ENCODE data around the gene DUSP3. TPM values are rescaled to one million over a fixed set of nuclear protein-coding genes. Genes with fewer than 3 reads are reported as not detected.

DUSP3 gene
- total RNA-seq, 1 donor from 2014 or later = 36.4 TPM

DNA sequence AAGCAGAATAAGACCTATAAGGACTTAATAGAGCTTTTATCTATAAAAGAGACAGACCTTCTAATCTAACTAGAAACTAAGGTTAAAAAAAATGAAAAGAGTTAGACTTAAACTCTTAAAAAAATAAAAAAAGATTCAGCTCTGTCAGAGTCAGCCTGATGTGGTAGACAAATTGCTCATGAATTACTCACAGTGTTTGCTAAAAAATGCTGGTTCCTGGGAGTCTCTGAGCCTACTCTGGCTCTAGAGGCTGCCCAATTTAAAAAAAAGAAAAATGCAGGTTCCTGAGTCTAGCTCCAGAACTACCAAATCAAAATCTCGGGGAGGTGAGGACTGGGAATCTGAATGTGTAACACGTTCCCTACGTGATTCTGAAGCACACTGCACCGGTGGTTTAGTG is 38.2 kb downstream of the DUSP3 start:
- Mint-ChIP-seq H3K36me3 (ENCODE audit: unreplicated experiment) (no peaks in the 10 kb centered on the region), H3K27me3 (ENCODE audit: unreplicated experiment) (no peaks in the 10 kb centered on the region), H3K4me1 (ENCODE audit: unreplicated experiment) (peaks cover 23% of the 10 kb centered on the region), H3K27ac (ENCODE audit: unreplicated experiment) (no peak overlapping the region), H3K9me3 (ENCODE audit: unreplicated experiment) (no peaks in the 10 kb centered on the region), H3K4me3 (ENCODE audit: unreplicated experiment) (no peak overlapping the region)
- TF ChIP-seq, protein P1, sequence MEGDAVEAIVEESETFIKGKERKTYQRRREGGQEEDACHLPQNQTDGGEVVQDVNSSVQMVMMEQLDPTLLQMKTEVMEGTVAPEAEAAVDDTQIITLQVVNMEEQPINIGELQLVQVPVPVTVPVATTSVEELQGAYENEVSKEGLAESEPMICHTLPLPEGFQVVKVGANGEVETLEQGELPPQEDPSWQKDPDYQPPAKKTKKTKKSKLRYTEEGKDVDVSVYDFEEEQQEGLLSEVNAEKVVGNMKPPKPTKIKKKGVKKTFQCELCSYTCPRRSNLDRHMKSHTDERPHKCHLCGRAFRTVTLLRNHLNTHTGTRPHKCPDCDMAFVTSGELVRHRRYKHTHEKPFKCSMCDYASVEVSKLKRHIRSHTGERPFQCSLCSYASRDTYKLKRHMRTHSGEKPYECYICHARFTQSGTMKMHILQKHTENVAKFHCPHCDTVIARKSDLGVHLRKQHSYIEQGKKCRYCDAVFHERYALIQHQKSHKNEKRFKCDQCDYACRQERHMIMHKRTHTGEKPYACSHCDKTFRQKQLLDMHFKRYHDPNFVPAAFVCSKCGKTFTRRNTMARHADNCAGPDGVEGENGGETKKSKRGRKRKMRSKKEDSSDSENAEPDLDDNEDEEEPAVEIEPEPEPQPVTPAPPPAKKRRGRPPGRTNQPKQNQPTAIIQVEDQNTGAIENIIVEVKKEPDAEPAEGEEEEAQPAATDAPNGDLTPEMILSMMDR (IDR thresholded peaks at IDR 0.05) = no peak
- DNase-seq (ENCODE audit: extremely low spot score, unreplicated experiment) = no peak

DNA sequence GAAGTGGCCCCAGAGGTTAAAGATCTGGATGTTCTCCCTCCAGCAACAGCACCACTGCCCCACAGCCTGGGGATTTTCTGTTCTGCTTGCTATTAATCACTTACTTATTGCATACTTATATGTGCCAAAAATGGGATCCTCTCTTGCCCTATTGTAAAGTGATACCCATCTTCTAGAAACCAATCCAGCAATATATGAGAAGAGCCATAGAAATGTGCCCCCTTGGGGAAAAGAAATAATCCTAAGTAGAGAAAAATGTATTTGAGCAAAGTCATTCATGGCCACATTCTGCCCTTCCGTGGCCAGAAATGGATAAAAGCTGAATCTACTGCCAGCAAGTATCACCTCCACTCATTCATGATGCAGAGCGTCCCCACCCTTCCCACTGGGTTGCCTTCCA is 41.1 kb downstream of the DUSP3 start:
- Mint-ChIP-seq H3K27me3 (ENCODE audit: unreplicated experiment) (no peaks in the 10 kb centered on the region), H3K9me3 (ENCODE audit: unreplicated experiment) (no peaks in the 10 kb centered on the region), H3K36me3 (ENCODE audit: unreplicated experiment) (no peaks in the 10 kb centered on the region), H3K27ac (ENCODE audit: unreplicated experiment) (no peak overlapping the region), H3K4me3 (ENCODE audit: unreplicated experiment) (no peak overlapping the region), H3K4me1 (ENCODE audit: unreplicated experiment) (peaks cover 16% of the 10 kb centered on the region)
- no peak for DNase-seq (ENCODE audit: extremely low spot score, unreplicated experiment)
- TF ChIP-seq, protein P1 (IDR thresholded peaks at IDR 0.05) = no peak

DNA sequence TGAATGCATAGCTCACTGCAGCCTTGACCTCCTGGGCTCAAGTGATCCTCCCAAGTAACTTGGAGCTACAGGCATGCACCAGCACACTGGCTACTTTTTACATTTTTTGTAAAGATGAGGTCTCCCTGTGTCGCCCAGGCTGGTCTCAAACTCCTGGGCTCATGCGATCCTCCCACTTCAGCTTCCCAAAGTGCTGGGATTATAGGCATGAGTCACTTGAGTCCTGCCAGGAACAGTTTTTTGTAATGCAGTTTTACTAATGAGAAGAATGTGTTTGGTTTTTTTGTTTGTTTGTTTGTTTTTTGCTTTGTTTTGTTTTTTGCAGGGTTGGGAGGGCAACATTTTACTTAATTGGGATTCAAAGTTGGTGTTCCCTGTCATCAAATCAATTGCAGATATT is 42.4 kb downstream of the DUSP3 start:
- Mint-ChIP-seq H3K36me3 (ENCODE audit: unreplicated experiment) (no peaks in the 10 kb centered on the region), H3K27ac (ENCODE audit: unreplicated experiment) (no peak overlapping the region), H3K9me3 (ENCODE audit: unreplicated experiment) (no peaks in the 10 kb centered on the region), H3K4me3 (ENCODE audit: unreplicated experiment) (no peak overlapping the region), H3K4me1 (ENCODE audit: unreplicated experiment) (peaks cover 17% of the 10 kb centered on the region), H3K27me3 (ENCODE audit: unreplicated experiment) (no peaks in the 10 kb centered on the region)
- DNase-seq (ENCODE audit: extremely low spot score, unreplicated experiment) = no peak
- TF ChIP-seq, protein P1 (IDR thresholded peaks at IDR 0.05) = no peak

DNA sequence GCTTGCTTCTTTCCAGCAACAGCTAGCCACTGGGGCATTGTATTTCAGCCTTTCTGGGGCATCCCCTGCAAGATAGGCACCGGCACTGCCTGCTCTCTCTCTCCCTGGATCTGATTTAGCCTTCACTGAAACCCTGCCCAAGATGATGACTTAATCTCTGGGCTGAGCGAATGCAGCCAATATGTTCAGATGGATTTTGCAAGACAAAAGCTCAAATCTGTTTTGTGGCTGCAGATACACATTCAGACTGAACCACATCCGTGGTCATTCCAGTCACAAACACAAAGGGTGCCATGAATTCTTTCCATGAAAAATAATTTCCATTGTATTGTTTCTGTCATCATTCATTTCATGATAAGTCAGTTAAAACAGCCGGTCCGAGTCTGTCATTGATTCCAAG is 44.4 kb downstream of the DUSP3 start:
- Mint-ChIP-seq H3K27ac (ENCODE audit: unreplicated experiment) (no peak overlapping the region), H3K9me3 (ENCODE audit: unreplicated experiment) (no peaks in the 10 kb centered on the region), H3K4me1 (ENCODE audit: unreplicated experiment) (peaks cover 7% of the 10 kb centered on the region), H3K4me3 (ENCODE audit: unreplicated experiment) (no peak overlapping the region), H3K36me3 (ENCODE audit: unreplicated experiment) (no peaks in the 10 kb centered on the region), H3K27me3 (ENCODE audit: unreplicated experiment) (no peaks in the 10 kb centered on the region)
- no peak for DNase-seq (ENCODE audit: extremely low spot score, unreplicated experiment)
- TF ChIP-seq, protein P1 (IDR thresholded peaks at IDR 0.05) = no peak

DNA sequence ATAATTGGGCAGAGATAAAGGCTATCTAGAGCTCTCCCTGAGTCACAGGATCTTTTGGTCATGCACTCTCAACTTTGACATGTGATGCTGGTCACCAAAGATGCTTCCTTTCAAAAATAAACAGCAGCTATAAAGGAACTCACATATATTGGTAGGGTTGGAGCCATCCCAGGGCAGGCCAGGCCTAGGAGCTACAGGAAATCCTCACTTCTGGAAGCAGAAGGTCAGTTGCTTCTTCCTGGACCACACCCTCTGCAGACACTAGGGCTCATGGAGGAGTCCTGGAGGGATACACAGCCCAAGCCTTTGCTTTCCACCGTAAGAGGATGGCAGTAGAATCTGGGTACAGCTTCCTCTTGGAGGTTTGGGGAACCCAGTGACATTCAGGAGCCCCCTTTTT is 44.8 kb downstream of the DUSP3 start:
- H3K27ac Mint-ChIP-seq (ENCODE audit: unreplicated experiment) = no peak overlapping the region
- no peaks in the 10 kb centered on the region for H3K9me3 Mint-ChIP-seq (ENCODE audit: unreplicated experiment)
- no peak for DNase-seq (ENCODE audit: extremely low spot score, unreplicated experiment)
- TF ChIP-seq, protein P1 (IDR thresholded peaks at IDR 0.05) = no peak
- no peaks in the 10 kb centered on the region for H3K36me3 Mint-ChIP-seq (ENCODE audit: unreplicated experiment)
- no peaks in the 10 kb centered on the region for H3K27me3 Mint-ChIP-seq (ENCODE audit: unreplicated experiment)
- H3K4me3 Mint-ChIP-seq (ENCODE audit: unreplicated experiment) = no peak overlapping the region
- peaks cover 7% of the 10 kb centered on the region for H3K4me1 Mint-ChIP-seq (ENCODE audit: unreplicated experiment)
